ENCODE data around the gene EYA4. TPM values are rescaled to one million over a fixed set of nuclear protein-coding genes. Genes with fewer than 3 reads are reported as not detected.

EYA4 gene
- total and polyA plus RNA-seq, 2 of the 4 experiments (the other 2 are of a cell fraction) = 5.7 to 11.1 TPM

- ATAC-seq (ENCODE audit: low read depth) = no peak
- dilution Hi-C loops (cut with HindIII; ENCODE audit: low sequenced_read_pairs, unreplicated experiment) = no loop called here
- Histone ChIP-seq H4K5ac (ENCODE audit: low read depth, low read length) (no peak overlapping the region), H2BK5ac (ENCODE audit: low read depth, low read length, poor library complexity, severe bottlenecking) (no peak overlapping the region), H3K36me3 (ENCODE audit: control insufficient read depth, insufficient read depth, low read length) (peaks cover 15% of the 10 kb centered on the region), H4K91ac (ENCODE audit: insufficient read depth, low read depth, low read length) (no peak overlapping the region), H2AK5ac (ENCODE audit: low read depth, low read length) (no peak overlapping the region), H3K14ac (replicated peaks; ENCODE audit: low read depth, low read length) (no peak overlapping the region), H3K18ac (ENCODE audit: low read depth, low read length) (no peak overlapping the region), H3K4me3 (ENCODE audit: insufficient read depth, low read depth, low read length) (no peak overlapping the region), H3K4me1 (ENCODE audit: control insufficient read depth, insufficient read depth, low read length) (no peaks in the 10 kb centered on the region), H3K79me1 (ENCODE audit: low read depth in 1 of 2, low read length in 2 of 2) (peaks cover 5 to 7% of the 10 kb centered on the region in 2 experiments; a peak in 2 of 4 replicates), H3K56ac (ENCODE audit: extremely low read depth, insufficient read depth, low read length) (no peak overlapping the region), H4K8ac (ENCODE audit: low read depth in 2 of 2, low read length in 2 of 2) (no peak overlapping the region), H3K4ac (ENCODE audit: low read depth, low read length) (no peak overlapping the region), H3K9ac (ENCODE audit: low read depth, low read length) (no peak overlapping the region), H2BK120ac (ENCODE audit: low read depth, low read length) (no peak overlapping the region), H3K9me1 (ENCODE audit: insufficient read depth, low read length) (no peaks in the 10 kb centered on the region), H2AFZ (replicated peaks; ENCODE audit: low read length, poor library complexity) (no peak overlapping the region), H3K9me3 (ENCODE audit: control insufficient read depth, insufficient read depth, low read length) (no peaks in the 10 kb centered on the region), H2BK15ac (ENCODE audit: low read depth, low read length) (no peak overlapping the region), H2BK20ac (ENCODE audit: low read depth, low read length) (no peak overlapping the region), H3K27me3 (ENCODE audit: control insufficient read depth, insufficient read depth, low read length) (no peaks in the 10 kb centered on the region), H2AK9ac (replicated peaks; ENCODE audit: low read depth, low read length, poor library complexity) (no peak overlapping the region), H4K20me1 (ENCODE audit: insufficient read depth, low read length) (no peaks in the 10 kb centered on the region), H3K27ac (ENCODE audit: insufficient read depth, low read length) (no peak overlapping the region), H3K23ac (ENCODE audit: low read depth, low read length) (no peak overlapping the region), H3K4me2 (ENCODE audit: low read depth, low read length) (no peak overlapping the region)
- no TSS peak for BruUV-seq (replicated peaks)
- in situ Hi-C loops (cut with MboI; ENCODE audit: low sequenced_read_pairs) = no loop called here
- no CpG with 5 or more reads among the region's 4 CpGs for WGBS, 2 experiments (ENCODE audit: extremely low coverage in 2 of 2, insufficient read length in 1 of 2)
- ChIA-PET POLR2A (ENCODE audit: unreplicated experiment) (no interaction called here), CTCF (no interaction called here)
- DNase-seq = no peak
- TF ChIP-seq CEBPB (IDR thresholded peaks at IDR 0.05; ENCODE audit: low read depth, low read length) (no peak), MAZ (IDR thresholded peaks at IDR 0.05; ENCODE audit: borderline replicate concordance, low read depth, low read length) (no peak), POLR2A (IDR thresholded peaks at IDR 0.05; ENCODE audit: low read depth, low read length) (no peak), RAD21 (IDR thresholded peaks at IDR 0.05; ENCODE audit: low read length) (no peak), BHLHE40 (IDR thresholded peaks at IDR 0.05; ENCODE audit: low read depth, low read length) (no peak), FOS (IDR thresholded peaks at IDR 0.05; ENCODE audit: low read depth, low read length) (no peak), CTCF (conservative IDR thresholded peaks at IDR 0.05; ENCODE audit: low read depth, low read length) (no peak), MXI1 (IDR thresholded peaks at IDR 0.05; ENCODE audit: borderline replicate concordance, low read depth, low read length) (no peak)
- intact Hi-C loops (cut with micrococcal nuclease) = no loop called here
These were observed 33.7 kb downstream of the EYA4 start for GRCh38 chr6:133274813-133275212.

Data from IMR-90 (cell line).